ENCODE results near the gene GABRG3.

GABRG3 gene

GRCh38 chr15:26970712-26971210 is at the start of gene GABRG3:
Gene GABRG3, plus strand, starts transcription at chr15:26971181.
- DNase-seq (ENCODE audit: extremely low read depth in 1 of 2, low read depth in 1 of 2), result no peak

DNA sequence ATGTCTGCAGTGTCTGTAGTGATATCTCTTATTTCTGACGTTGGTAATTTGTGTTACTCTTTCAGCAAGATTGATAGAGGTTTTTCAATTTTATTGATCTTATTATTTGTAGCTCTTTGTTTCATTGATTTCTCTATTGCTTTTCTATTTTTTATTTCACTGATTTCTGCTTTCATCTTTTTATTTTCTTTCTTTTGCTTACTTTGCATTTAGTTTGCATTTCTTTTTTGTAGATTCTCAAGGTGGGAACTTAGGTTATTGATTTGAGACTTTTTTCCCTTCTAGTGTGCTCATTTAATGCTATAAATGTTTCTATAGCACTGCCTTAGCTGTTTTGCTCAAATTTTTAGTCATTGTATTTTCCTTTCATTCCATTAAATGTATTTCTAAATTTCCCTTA is 49.5 kb upstream of the GABRG3 start:
- no peak for DNase-seq (ENCODE audit: extremely low read depth in 1 of 2, low read depth in 1 of 2)

GRCh38 chr15:26926081-26926480 is 44.9 kb upstream of the GABRG3 start:
- DNase-seq (ENCODE audit: extremely low read depth in 1 of 2, low read depth in 1 of 2), result no peak

DNA sequence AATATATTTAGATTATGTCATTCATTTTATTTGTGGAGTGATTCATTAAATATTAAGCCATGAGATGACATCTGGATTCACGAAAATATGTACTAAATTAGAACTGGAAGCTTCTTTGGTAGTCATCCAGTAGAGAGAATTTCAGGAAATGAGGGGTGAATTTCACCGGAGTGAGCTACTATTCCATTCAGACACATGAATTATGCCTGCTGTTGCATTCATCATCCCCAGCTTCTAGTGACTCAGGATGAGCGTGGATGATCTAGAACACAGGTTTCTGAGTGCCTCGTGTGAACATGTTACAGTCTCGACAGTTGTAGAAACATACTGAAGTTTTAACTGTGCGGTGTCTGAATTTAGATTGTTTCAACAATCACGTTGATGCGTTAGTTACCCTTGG is 42.9 kb upstream of the GABRG3 start:
- no peak for DNase-seq (ENCODE audit: extremely low read depth in 1 of 2, low read depth in 1 of 2)

- no peak for DNase-seq (ENCODE audit: extremely low read depth in 1 of 2, low read depth in 1 of 2)
These were observed 41.4 kb upstream of the GABRG3 start for GRCh38 chr15:26929588-26929987.

GRCh38 chr15:26934848-26935247 is 36.1 kb upstream of the GABRG3 start:
- DNase-seq (ENCODE audit: extremely low read depth in 1 of 2, low read depth in 1 of 2), result no peak

DNA sequence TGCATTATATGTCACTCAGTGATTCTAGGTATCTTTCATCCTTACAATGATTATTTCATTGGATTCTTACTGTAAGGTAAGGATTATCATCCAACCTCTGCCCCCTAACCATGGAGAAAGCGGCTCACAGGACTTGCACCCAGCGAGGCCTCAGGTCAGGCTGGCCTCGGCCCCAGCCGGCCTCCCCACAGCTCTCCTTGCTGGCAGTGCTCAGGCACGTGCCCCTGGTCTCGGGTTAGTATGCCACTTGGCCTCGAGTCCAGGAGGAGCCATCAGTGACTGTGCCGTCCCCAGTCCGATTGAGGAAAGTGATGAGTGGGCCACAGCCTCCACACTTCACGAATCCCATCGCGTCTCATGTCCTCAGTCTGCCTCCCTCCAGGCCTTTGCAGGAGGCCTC is 35.7 kb upstream of the GABRG3 start:
- no peak for DNase-seq (ENCODE audit: extremely low read depth in 1 of 2, low read depth in 1 of 2)

DNA sequence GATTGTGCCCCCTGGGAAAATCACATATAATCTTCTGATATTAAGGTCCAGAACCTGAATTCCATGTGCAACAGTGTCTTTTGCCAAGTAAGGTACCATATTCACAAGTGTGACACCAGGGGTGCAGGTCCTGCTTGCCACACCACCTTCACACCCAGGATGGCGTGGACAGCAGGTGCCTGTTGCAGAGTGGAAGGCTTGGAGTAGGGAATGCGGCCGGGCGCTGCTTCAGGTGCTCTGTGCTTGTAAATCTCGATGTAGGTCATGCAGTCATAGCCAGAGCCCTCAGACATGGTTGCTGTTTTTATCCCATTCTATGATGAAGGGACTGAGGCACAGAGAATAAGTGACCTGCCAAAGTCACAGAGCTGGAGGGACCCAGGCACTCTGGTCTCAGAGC is 34.5 kb upstream of the GABRG3 start:
- DNase-seq (ENCODE audit: extremely low read depth in 1 of 2, low read depth in 1 of 2), result no peak

DNA sequence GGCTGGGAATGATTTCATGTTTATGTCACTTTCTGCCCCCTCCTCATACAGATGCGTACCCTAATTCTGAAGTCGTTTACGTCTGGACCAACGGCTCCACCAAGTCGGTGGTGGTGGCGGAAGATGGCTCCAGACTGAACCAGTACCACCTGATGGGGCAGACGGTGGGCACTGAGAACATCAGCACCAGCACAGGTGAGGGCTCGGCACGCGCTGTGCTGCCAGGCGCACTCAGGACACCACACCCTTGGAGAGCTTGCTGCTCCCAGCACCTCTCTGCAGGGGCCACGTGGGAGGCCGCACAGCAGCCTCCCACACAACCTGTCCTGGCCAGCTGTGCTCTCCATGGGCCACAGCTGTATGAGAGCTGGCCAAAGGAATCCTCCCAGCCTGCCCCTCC is 33.8 kb upstream of the GABRG3 start:
- DNase-seq (ENCODE audit: extremely low read depth in 1 of 2, low read depth in 1 of 2), result no peak

DNA sequence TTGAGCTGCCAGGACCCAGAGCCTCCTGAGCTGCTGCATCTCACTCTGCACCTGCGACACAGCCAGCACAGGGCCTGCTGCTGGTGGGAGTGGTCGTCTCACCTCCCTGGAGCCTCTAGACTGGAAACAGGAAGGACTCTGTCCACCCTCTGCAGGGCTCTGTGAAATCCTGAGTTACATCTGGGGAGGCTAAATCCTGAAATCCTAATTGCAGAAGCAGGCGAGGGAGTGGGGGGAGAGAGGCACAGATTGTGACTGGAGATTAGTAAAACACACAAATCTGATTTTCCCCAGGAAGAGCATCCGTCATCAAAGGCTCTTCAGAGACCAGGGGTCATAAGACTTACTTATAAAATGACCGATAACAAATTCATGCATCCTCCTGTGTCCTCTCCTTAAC is 31.6 kb upstream of the GABRG3 start:
- DNase-seq (ENCODE audit: extremely low read depth in 1 of 2, low read depth in 1 of 2), result no peak

DNA sequence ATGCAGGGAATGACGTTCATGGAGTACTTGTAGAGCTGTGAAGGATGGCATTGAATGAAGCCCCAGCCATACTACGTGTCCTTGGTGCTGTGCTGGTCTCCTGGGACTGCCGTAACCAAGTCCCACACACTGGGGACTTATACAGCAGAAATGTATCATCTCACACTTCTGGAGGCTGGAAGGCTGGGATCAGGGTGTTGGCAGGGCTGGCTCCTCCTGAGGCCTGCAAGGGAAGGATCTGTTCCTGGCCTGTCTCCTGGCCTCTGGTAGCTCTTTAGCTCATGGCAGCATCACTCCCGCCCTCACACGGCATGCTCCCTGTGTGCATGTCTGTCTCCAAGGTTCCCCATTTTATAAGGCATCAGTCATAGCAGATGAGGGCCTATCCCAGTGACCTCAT is 29.5 kb upstream of the GABRG3 start:
- DNase-seq (ENCODE audit: extremely low read depth in 1 of 2, low read depth in 1 of 2), result no peak

DNA sequence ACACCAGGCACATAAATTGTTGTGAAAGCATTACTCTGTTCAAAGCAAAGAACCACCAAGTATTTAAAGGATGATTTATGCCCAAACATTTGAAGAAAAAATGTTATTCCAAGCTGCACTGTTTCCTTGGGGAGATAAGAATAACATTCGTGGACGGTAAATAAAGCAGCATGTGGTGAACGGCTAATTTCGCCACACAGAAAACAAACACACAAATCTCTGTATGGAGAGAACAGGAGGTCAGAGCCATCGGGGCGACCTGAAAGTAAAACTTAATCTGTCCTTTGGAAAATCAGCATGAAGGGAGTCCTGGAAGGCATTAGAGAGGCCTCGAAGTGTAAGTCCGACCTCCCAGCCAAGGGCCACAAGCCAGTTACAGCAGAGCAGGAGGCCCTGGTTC is 27.1 kb upstream of the GABRG3 start:
- no peak for DNase-seq (ENCODE audit: extremely low read depth in 1 of 2, low read depth in 1 of 2)

GRCh38 chr15:26945046-26945445 is 25.9 kb upstream of the GABRG3 start:
- no peak for DNase-seq (ENCODE audit: extremely low read depth in 1 of 2, low read depth in 1 of 2)

- no peak for DNase-seq (ENCODE audit: extremely low read depth in 1 of 2, low read depth in 1 of 2)
These were observed 21.0 kb upstream of the GABRG3 start for GRCh38 chr15:26950001-26950400.

- no peak for DNase-seq (ENCODE audit: extremely low read depth in 1 of 2, low read depth in 1 of 2)
These were observed 16.6 kb upstream of the GABRG3 start for GRCh38 chr15:26954403-26954802.

DNA sequence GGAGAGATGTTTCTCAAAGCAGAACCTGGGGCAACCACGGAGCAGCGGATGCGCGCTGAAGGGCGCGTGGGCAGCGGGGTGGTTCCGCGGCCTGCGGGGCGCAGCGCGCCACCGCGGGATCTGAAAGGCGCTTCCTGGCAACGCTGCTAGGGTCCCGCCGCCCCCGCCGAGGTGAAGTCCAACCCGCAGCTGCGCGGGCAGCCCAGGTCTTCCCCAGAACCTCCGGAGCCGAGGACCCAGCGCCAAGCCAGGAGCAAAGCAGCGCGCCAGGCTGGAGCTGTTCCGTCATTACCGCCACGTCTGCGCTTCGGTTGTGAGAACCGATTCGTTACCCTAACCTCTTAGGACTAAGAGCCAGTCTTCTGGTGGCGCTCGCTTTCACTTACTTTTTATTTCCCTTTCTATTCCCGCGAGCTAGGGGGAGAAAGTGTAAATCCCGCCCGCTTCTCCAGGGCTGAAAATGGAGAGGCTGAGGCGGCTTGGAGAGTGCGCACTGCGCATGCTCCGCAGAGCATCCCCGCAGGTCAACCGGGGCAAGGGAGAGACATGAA is 3.2 kb upstream of the GABRG3 start:
- DNase-seq (ENCODE audit: extremely low read depth in 1 of 2, low read depth in 1 of 2), result no peak

- no peak for DNase-seq (ENCODE audit: extremely low read depth in 1 of 2, low read depth in 1 of 2)
These were observed 2.2 kb upstream of the GABRG3 start for GRCh38 chr15:26968806-26969205.

- DNase-seq (ENCODE audit: extremely low read depth in 1 of 2, low read depth in 1 of 2), result no peak
These were observed 464 bp downstream of the GABRG3 start for GRCh38 chr15:26971271-26972018.

DNA sequence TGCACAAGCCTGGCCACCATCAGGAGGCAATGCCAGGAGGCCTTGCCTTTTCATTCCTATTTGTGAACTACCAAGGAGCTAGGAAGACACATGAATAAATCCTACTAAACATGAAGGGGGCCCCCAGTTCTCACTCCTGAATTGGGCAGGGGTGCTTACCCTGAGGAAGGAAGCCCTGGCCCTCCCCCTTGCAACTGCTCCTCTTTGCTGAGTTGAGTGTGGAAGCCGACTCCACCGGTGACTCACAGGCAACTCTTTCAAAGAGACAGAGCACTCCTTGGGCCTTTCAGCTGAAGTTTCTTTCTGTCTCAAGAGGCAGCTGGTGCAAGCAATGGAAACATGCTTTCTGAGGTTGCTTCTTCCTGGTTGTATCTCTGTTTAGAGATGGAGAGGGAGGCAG is 1.7 kb downstream of the GABRG3 start:
- no peak for DNase-seq (ENCODE audit: extremely low read depth in 1 of 2, low read depth in 1 of 2)

DNA sequence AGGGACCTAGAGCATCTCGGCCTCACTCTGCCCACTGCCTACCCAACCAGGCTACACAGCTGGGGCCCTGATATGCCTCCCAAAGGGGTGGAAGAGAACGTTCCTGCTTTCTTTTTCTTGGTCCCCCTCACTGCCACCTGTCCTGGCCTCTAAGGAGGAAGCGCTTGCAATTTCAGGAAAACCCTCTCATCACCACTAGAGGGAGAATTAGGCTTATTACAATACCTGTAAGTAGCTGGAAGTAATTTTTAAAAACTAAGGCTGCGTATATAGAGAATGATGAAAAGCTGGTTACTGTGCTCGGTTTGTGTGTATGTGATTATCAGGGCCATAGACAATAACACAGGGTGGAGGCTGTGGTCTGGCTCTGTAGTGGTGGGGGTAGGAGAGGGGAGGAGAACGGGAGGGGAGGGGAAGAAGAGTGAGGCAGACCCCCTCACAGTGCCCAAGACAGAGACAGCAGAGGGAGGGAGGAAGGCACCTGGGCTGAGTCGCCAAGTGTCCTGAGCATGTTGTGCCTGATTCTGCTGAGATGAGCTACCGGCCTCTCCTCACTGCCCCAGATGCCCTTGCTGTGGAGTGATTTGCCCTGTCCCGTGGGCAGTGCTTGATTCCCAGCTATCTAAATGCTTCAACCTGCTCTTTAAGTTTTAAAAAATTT is 3.3 kb downstream of the GABRG3 start:
- DNase-seq (ENCODE audit: extremely low read depth in 1 of 2, low read depth in 1 of 2), result no peak

GRCh38 chr15:26981492-26981891 is 10.5 kb downstream of the GABRG3 start:
- no peak for DNase-seq (ENCODE audit: extremely low read depth in 1 of 2, low read depth in 1 of 2)

DNA sequence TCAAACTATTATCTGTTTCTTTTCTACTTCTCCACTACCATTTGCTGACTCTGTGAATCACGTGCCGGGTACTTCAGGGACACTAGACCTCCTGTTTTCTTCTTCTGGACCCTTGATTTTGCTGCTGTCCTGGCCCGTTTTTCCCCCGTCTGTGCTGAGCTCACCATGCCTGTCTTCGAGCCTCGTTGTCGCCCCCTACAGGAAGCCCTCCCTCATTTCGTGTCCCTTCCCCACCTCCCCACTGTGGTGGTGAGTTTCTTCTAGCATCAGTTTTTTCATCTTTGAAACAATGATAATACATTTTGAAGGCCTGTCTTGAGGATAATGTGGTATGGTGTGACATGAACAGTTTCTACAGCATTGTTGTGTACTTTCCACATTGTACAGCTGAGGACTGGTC is 12.8 kb downstream of the GABRG3 start:
- DNase-seq (ENCODE audit: extremely low read depth in 1 of 2, low read depth in 1 of 2), result no peak
